ENCODE results near the gene HECTD2. TPM values are rescaled to one million over a fixed set of nuclear protein-coding genes. Genes with fewer than 3 reads are reported as not detected.
"Not testable (repeated sequence)": the region's sequence is repeated elsewhere in the genome, so short reads cannot be mapped to it uniquely, and the experiment has no call there.

HECTD2 gene
- total and polyA plus RNA-seq, 9 donors, result 8.4 to 22.3 (median 20.2) TPM

- WGBS, 3 donors, result 58 to 69% (median 63%) methylated on average over 3 of the region's 3 CpGs
- Histone ChIP-seq H3K9me3 (peaks cover 0 to 1% of the 10 kb centered on the region in 2 donors), H3K4me3 (no peak overlapping the region), H3K4me1 (ENCODE audit: insufficient read depth) (no peaks in the 10 kb centered on the region), H3K36me3 (no peaks in the 10 kb centered on the region), H3K27me3 (no peaks in the 10 kb centered on the region), H3K27ac (no peak overlapping the region)
- intact Hi-C loops (cut with DNase I), result loop anchor here in 1 of 4 donors (10.0 kb wide), 1 partner anchor 254 kb away; the partner anchor contains the start of gene PPP1R3C
- no peak for DNase-seq
- TF ChIP-seq CTCF (IDR thresholded peaks at IDR 0.05), result no peak
- TF ChIP-seq EP300 (IDR thresholded peaks at IDR 0.05), result no peak
- TF ChIP-seq POLR2A (IDR thresholded peaks at IDR 0.05), result no peak
Measured at GRCh38 chr10:91380873-91381256, 29.3 kb upstream of the HECTD2 start.

- no peak for DNase-seq
- WGBS, 3 donors, result 58 to 65% (median 64%) methylated on average over 9 of the region's 9 CpGs
- intact Hi-C loops (cut with DNase I), result loop anchor here in 1 of 4 donors (10.0 kb wide), 1 partner anchor 253 kb away; the partner anchor contains the start of gene PPP1R3C
- no peaks in the 10 kb centered on the region for H3K27me3 ChIP-seq
- no peaks in the 10 kb centered on the region for H3K9me3 ChIP-seq
- no peaks in the 10 kb centered on the region for H3K36me3 ChIP-seq
- H3K27ac ChIP-seq, result no peak overlapping the region
- no peak overlapping the region for H3K4me3 ChIP-seq
- no peaks in the 10 kb centered on the region for H3K4me1 ChIP-seq (ENCODE audit: insufficient read depth)
- TF ChIP-seq EP300 (IDR thresholded peaks at IDR 0.05) (no peak), POLR2A (IDR thresholded peaks at IDR 0.05) (no peak)
Measured at GRCh38 chr10:91381257-91381891, 28.8 kb upstream of the HECTD2 start.

GRCh38 chr10:91385306-91386085 is 24.6 kb upstream of the HECTD2 start:
- Histone ChIP-seq H3K27ac (no peak overlapping the region), H3K27me3 (no peaks in the 10 kb centered on the region), H3K4me1 (ENCODE audit: insufficient read depth) (no peaks in the 10 kb centered on the region), H3K36me3 (no peaks in the 10 kb centered on the region), H3K4me3 (no peak overlapping the region), H3K9me3 (no peaks in the 10 kb centered on the region)
- no peak for DNase-seq
- TF ChIP-seq POLR2A (IDR thresholded peaks at IDR 0.05), result no peak
- TF ChIP-seq EP300 (IDR thresholded peaks at IDR 0.05), result no peak
- no peak for TF ChIP-seq CTCF (IDR thresholded peaks at IDR 0.05)
- intact Hi-C loops (cut with DNase I), result loop anchor here in 1 of 4 donors (10.0 kb wide), 1 partner anchor 249 kb away; the partner anchor contains the start of gene PPP1R3C
- WGBS, 3 donors, result 54 to 70% (median 63%) methylated on average over 9 of the region's 9 CpGs

GRCh38 chr10:91389636-91390512 is 20.3 kb upstream of the HECTD2 start:
- H3K4me3 ChIP-seq, result no peak overlapping the region
- no peak overlapping the region for H3K27ac ChIP-seq
- no peaks in the 10 kb centered on the region for H3K27me3 ChIP-seq
- intact Hi-C loops (cut with DNase I), result loop anchor here in 2 of 4 donors (5.0 to 10.0 kb wide), 2 partner anchors 162 to 245 kb away; partner anchors contain the start of gene PPP1R3C (in 2 of the 2)
- H3K4me1 ChIP-seq (ENCODE audit: insufficient read depth), result no peaks in the 10 kb centered on the region
- TF ChIP-seq POLR2A (IDR thresholded peaks at IDR 0.05) (no peak), CTCF (IDR thresholded peaks at IDR 0.05) (peak in 2 of 3 donors; percentile 57 to 69)
- H3K9me3 ChIP-seq, result no peaks in the 10 kb centered on the region
- DNase-seq, result no peak
- 15 to 19% (median 17%) methylated on average over 8 of the region's 8 CpGs for WGBS, 3 donors
- H3K36me3 ChIP-seq, result no peaks in the 10 kb centered on the region

GRCh38 chr10:91390513-91390825 is 19.7 kb upstream of the HECTD2 start:
- H3K4me3 ChIP-seq; H3K9me3 ChIP-seq; DNase-seq; H3K27me3 ChIP-seq; H3K36me3 ChIP-seq; H3K27ac ChIP-seq; H3K4me1 ChIP-seq (ENCODE audit: insufficient read depth): not testable (repeated sequence)
- intact Hi-C loops (cut with DNase I), result loop anchor here in 2 of 4 donors (5.0 to 10.0 kb wide), 2 partner anchors 162 to 244 kb away; partner anchors contain the start of gene PPP1R3C (in 1 of the 2)
- 88 to 96% (median 89%) methylated on average over 3 of the region's 3 CpGs for whole genome bisulfite sequencing, 3 donors
